SK-N-SH treated with all-trans-retinoic acid at 6 μM for 48 hours (cell line): ENCODE results near the gene OR2A5.

ENCODE experiments used
- ATAC-seq: fragments of 200-7000 bp; cut with Tn5 transposase; 3 replicates; pipeline ENCODE4 v1.9.1; 2020; ENCODE audit warnings: mild to moderate bottlenecking, moderate library complexity
- ARNTL ChIP-seq: fragments of 450-650 bp; formaldehyde crosslinking; IDR thresholded peaks from 2 replicates; pipeline ENCODE4 v1.5.0; 2020; ENCODE audit warnings: low read depth, mild to moderate bottlenecking, moderate library complexity, borderline replicate concordance
- BACH2 ChIP-seq: fragments of 250-450 bp; sonication (Bioruptor Pico); IDR thresholded peaks from 2 replicates; pipeline ENCODE4 v1.9.0; 2021; ENCODE audit warnings: mild to moderate bottlenecking, borderline replicate concordance
- CSDC2 ChIP-seq: fragments of 250-450 bp; sonication (Bioruptor Pico); IDR thresholded peaks from 2 replicates; pipeline ENCODE4 v1.5.0; 2020; ENCODE audit warnings: mild to moderate bottlenecking, moderate library complexity
- CSRNP3 ChIP-seq: fragments of 250-450 bp; sonication (Bioruptor Pico); IDR thresholded peaks from 2 replicates; pipeline ENCODE4 v1.5.1; 2021; ENCODE audit warnings: mild to moderate bottlenecking, moderate library complexity
- ESRRG ChIP-seq: fragments of 250-450 bp; sonication (Bioruptor Pico); IDR thresholded peaks from 2 replicates; pipeline ENCODE4 v1.6.1; 2021; ENCODE audit warnings: mild to moderate bottlenecking
- GLIS3 ChIP-seq: fragments of 250-450 bp; sonication (Bioruptor Pico); IDR thresholded peaks from 2 replicates; pipeline ENCODE4 v1.5.0; 2020; ENCODE audit warnings: mild to moderate bottlenecking, moderate library complexity
- ISL1 ChIP-seq: fragments of 250-450 bp; sonication (Bioruptor Pico); IDR thresholded peaks from 2 replicates; pipeline ENCODE4 v2.1.2; 2022; ENCODE audit warnings: mild to moderate bottlenecking, moderate library complexity
- OSR1 ChIP-seq: fragments of 250-450 bp; sonication (Bioruptor Pico); IDR thresholded peaks from 2 replicates; pipeline ENCODE4 v1.8.0; 2022; ENCODE audit warnings: moderate library complexity, mild to moderate bottlenecking, inconsistent platforms
- PPARA ChIP-seq: fragments of 250-450 bp; sonication (Bioruptor Pico); IDR thresholded peaks from 2 replicates; pipeline ENCODE4 v1.5.0; 2020; ENCODE audit warnings: mild to moderate bottlenecking, borderline replicate concordance
- RARB ChIP-seq: fragments of 250-450 bp; sonication (Bioruptor Pico); IDR thresholded peaks from 2 replicates; pipeline ENCODE4 v1.8.0; 2021; ENCODE audit warnings: mild to moderate bottlenecking, moderate library complexity
- SNAI2 ChIP-seq: fragments of 250-450 bp; sonication (Bioruptor Pico); IDR thresholded peaks from 2 replicates; pipeline ENCODE4 v1.5.0; 2020; ENCODE audit warnings: mild to moderate bottlenecking, moderate library complexity
- TCF4 ChIP-seq: fragments of 250-450 bp; sonication (Bioruptor Pico); IDR thresholded peaks from 2 replicates; pipeline ENCODE4 v1.8.0; 2021; ENCODE audit warnings: mild to moderate bottlenecking, moderate library complexity, borderline replicate concordance
- TOX ChIP-seq: fragments of 250-450 bp; sonication (Bioruptor Pico); IDR thresholded peaks from 2 replicates; pipeline ENCODE4 v1.8.0; 2021; ENCODE audit warnings: mild to moderate bottlenecking, moderate library complexity, borderline replicate concordance
- ZC3H10 ChIP-seq: fragments of 250-450 bp; sonication (Bioruptor Pico); IDR thresholded peaks from 2 replicates; pipeline ENCODE4 v1.5.1; 2021; ENCODE audit warnings: mild to moderate bottlenecking, moderate library complexity
- ZFP3 ChIP-seq: fragments of 250-450 bp; sonication (Bioruptor Pico); IDR thresholded peaks from 2 replicates; pipeline ENCODE4 v1.5.0; 2020; ENCODE audit warnings: mild to moderate bottlenecking, moderate library complexity
- ZFP30 ChIP-seq: fragments of 450-650 bp; formaldehyde crosslinking; IDR thresholded peaks from 2 replicates; pipeline ENCODE4 v1.5.0; 2022; ENCODE audit warnings: mild to moderate bottlenecking, moderate library complexity
- ZNF565 ChIP-seq: fragments of 450-650 bp; formaldehyde crosslinking; conservative IDR thresholded peaks from 2 replicates; pipeline ENCODE4 v1.5.0; 2020; ENCODE audit warnings: low read depth, mild to moderate bottlenecking, moderate library complexity
- ZNF70 ChIP-seq: fragments of 450-650 bp; formaldehyde crosslinking; IDR thresholded peaks from 2 replicates; pipeline ENCODE4 v1.5.0; 2020; ENCODE audit warnings: mild to moderate bottlenecking, moderate library complexity
- ZNF8 ChIP-seq: fragments of 450-650 bp; formaldehyde crosslinking; IDR thresholded peaks from 2 replicates; pipeline ENCODE4 v1.5.0; 2020; ENCODE audit warnings: mild to moderate bottlenecking, moderate library complexity
- TF ChIP-seq, protein P1 (sequence below): fragments of 250-450 bp; sonication (Bioruptor Pico); IDR thresholded peaks from 2 replicates; pipeline ENCODE4 v1.5.0; 2020; ENCODE audit warnings: mild to moderate bottlenecking, moderate library complexity
- TF ChIP-seq, protein P2 (sequence below): fragments of 250-450 bp; sonication (Bioruptor Pico); IDR thresholded peaks from 2 replicates; pipeline ENCODE4 v1.8.0; 2020; ENCODE audit warnings: mild to moderate bottlenecking, moderate library complexity, borderline replicate concordance
- TF ChIP-seq, protein P3 (sequence below): fragments of 250-450 bp; sonication (Bioruptor Pico); IDR thresholded peaks from 2 replicates; pipeline ENCODE4 v1.5.1; 2020; ENCODE audit warnings: low read depth, mild to moderate bottlenecking, moderate library complexity
- TF ChIP-seq, protein P4 (sequence below): fragments of 250-450 bp; sonication (Bioruptor Pico); IDR thresholded peaks from 2 replicates; pipeline ENCODE4 v1.8.0; 2021; ENCODE audit warnings: low read depth, mild to moderate bottlenecking, moderate library complexity, borderline replicate concordance

Gene OR2A5

DNA sequence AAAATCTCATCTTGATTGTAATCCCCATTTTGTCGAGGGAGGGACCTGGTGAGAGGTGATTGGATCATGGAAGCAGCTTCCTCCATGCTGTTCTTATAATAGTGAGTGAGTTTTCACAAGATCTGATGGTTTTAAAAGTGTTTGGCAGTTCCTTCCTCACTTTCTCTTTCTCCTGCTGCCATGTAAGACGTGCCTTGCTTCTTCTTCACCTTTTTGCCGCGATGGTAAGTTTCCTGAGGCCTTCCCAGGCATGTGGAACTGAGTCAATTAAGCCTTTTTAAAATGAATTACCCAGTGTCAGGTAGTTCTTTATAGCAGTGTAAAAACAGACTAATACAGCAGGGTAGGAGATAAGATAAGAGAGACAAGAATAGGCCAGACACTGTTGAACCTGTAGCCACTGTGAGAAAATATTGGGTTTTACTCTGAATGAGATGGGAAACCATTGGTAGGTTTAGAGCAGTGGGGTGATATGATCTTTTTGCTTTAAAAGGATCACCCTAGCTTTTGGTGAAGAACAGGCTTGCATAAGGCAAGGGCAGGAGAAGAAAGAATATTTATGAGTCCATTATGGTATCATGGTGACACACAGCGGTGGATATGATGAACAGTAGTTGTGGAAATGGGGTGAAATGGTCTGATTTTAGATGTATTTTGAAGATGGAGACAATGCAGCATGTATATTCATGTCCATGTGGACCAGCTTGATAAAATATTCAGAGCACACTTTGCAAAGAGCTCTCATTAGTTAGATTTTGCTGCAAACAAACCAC, 37.1 kb upstream of the OR2A5 start:
- peak; percentile 100 for ATAC-seq
- TF ChIP-seq, protein P1, sequence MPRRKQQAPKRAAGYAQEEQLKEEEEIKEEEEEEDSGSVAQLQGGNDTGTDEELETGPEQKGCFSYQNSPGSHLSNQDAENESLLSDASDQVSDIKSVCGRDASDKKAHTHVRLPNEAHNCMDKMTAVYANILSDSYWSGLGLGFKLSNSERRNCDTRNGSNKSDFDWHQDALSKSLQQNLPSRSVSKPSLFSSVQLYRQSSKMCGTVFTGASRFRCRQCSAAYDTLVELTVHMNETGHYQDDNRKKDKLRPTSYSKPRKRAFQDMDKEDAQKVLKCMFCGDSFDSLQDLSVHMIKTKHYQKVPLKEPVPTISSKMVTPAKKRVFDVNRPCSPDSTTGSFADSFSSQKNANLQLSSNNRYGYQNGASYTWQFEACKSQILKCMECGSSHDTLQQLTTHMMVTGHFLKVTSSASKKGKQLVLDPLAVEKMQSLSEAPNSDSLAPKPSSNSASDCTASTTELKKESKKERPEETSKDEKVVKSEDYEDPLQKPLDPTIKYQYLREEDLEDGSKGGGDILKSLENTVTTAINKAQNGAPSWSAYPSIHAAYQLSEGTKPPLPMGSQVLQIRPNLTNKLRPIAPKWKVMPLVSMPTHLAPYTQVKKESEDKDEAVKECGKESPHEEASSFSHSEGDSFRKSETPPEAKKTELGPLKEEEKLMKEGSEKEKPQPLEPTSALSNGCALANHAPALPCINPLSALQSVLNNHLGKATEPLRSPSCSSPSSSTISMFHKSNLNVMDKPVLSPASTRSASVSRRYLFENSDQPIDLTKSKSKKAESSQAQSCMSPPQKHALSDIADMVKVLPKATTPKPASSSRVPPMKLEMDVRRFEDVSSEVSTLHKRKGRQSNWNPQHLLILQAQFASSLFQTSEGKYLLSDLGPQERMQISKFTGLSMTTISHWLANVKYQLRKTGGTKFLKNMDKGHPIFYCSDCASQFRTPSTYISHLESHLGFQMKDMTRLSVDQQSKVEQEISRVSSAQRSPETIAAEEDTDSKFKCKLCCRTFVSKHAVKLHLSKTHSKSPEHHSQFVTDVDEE: no peak
- TF ChIP-seq ZNF8 (CRISPR knock-in tag): no peak
- TF ChIP-seq SNAI2 (CRISPR knock-in tag): no peak
- TF ChIP-seq TOX (CRISPR knock-in tag): no peak
- no peak for TF ChIP-seq ARNTL (CRISPR knock-in tag)
- TF ChIP-seq PPARA: no peak
- no peak for TF ChIP-seq TCF4
- no peak for TF ChIP-seq ESRRG

- TF ChIP-seq ZC3H10 (CRISPR knock-in tag) (no peak), CSDC2 (no peak), ZFP30 (CRISPR knock-in tag) (no peak), CSRNP3 (CRISPR knock-in tag) (no peak), ISL1 (no peak), OSR1 (CRISPR knock-in tag) (no peak), SNAI2 (CRISPR knock-in tag) (no peak), ZNF70 (CRISPR knock-in tag) (no peak), ZNF565 (CRISPR knock-in tag) (no peak), BACH2 (CRISPR knock-in tag) (no peak), ZFP3 (CRISPR knock-in tag) (no peak), ARNTL (CRISPR knock-in tag) (no peak), PPARA (no peak), GLIS3 (CRISPR knock-in tag) (no peak), RARB (CRISPR knock-in tag) (no peak)
- TF ChIP-seq, protein P2, sequence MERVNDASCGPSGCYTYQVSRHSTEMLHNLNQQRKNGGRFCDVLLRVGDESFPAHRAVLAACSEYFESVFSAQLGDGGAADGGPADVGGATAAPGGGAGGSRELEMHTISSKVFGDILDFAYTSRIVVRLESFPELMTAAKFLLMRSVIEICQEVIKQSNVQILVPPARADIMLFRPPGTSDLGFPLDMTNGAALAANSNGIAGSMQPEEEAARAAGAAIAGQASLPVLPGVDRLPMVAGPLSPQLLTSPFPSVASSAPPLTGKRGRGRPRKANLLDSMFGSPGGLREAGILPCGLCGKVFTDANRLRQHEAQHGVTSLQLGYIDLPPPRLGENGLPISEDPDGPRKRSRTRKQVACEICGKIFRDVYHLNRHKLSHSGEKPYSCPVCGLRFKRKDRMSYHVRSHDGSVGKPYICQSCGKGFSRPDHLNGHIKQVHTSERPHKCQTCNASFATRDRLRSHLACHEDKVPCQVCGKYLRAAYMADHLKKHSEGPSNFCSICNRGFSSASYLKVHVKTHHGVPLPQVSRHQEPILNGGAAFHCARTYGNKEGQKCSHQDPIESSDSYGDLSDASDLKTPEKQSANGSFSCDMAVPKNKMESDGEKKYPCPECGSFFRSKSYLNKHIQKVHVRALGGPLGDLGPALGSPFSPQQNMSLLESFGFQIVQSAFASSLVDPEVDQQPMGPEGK (CRISPR knock-in tag): no peak
- TF ChIP-seq, protein P3, sequence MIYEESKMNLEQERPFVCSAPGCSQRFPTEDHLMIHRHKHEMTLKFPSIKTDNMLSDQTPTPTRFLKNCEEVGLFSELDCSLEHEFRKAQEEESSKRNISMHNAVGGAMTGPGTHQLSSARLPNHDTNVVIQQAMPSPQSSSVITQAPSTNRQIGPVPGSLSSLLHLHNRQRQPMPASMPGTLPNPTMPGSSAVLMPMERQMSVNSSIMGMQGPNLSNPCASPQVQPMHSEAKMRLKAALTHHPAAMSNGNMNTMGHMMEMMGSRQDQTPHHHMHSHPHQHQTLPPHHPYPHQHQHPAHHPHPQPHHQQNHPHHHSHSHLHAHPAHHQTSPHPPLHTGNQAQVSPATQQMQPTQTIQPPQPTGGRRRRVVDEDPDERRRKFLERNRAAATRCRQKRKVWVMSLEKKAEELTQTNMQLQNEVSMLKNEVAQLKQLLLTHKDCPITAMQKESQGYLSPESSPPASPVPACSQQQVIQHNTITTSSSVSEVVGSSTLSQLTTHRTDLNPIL (CRISPR knock-in tag): no peak
- TF ChIP-seq, protein P1: no peak
- TF ChIP-seq, protein P4, sequence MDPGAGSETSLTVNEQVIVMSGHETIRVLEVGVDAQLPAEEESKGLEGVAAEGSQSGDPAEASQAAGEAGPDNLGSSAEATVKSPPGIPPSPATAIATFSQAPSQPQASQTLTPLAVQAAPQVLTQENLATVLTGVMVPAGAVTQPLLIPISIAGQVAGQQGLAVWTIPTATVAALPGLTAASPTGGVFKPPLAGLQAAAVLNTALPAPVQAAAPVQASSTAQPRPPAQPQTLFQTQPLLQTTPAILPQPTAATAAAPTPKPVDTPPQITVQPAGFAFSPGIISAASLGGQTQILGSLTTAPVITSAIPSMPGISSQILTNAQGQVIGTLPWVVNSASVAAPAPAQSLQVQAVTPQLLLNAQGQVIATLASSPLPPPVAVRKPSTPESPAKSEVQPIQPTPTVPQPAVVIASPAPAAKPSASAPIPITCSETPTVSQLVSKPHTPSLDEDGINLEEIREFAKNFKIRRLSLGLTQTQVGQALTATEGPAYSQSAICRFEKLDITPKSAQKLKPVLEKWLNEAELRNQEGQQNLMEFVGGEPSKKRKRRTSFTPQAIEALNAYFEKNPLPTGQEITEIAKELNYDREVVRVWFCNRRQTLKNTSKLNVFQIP (CRISPR knock-in tag): no peak
- TF ChIP-seq, all 23 proteins: peak for 0
- ATAC-seq: no peak
Measured at GRCh38 chr7:144018065-144018464, 30.7 kb upstream of the OR2A5 start.
